HFF-Myc (cell line): ENCODE results near the gene DDX1.

Experiments
- DNase-seq: peaks from one replicate; pipeline ENCODE4 v3.0.0-alpha.2; 2011; ENCODE audit warnings: low read depth; ENCODE audit errors: extremely low read depth
- H3K4me3 ChIP-seq: replicated peaks from 2 replicates; pipeline ENCODE4 v1.5.1; 2011; ENCODE audit warnings: low read depth, mild to moderate bottlenecking, control low read depth, low read length
- CTCF ChIP-seq: IDR thresholded peaks from 2 replicates; pipeline ENCODE4 v1.5.1; 2012; ENCODE audit warnings: mild to moderate bottlenecking, low read depth, low read length, control low read depth; ENCODE audit errors: missing control alignments

The DDX1 gene

GRCh38 chr2:15650616-15651366 lies 59.1 kb downstream of the DDX1 start:
- TF ChIP-seq CTCF, result no peak
- no peak overlapping the region for H3K4me3 ChIP-seq
- no peak for DNase-seq

GRCh38 chr2:15651367-15651727 lies 59.7 kb downstream of the DDX1 start:
- H3K4me3 ChIP-seq, result no peak overlapping the region
- no peak for DNase-seq
- TF ChIP-seq CTCF, result no peak

GRCh38 chr2:15652252-15652651 lies 60.6 kb downstream of the DDX1 start:
- no peak for TF ChIP-seq CTCF
- no peak overlapping the region for H3K4me3 ChIP-seq
- DNase-seq, result no peak

- H3K4me3 ChIP-seq, result no peak overlapping the region
- no peak for TF ChIP-seq CTCF
- no peak for DNase-seq
Measured at GRCh38 chr2:15652801-15653200, 61.1 kb downstream of the DDX1 start.

GRCh38 chr2:15653806-15654726 lies 62.4 kb downstream of the DDX1 start:
- DNase-seq, result no peak
- no peak overlapping the region for H3K4me3 ChIP-seq
- TF ChIP-seq CTCF, result no peak

GRCh38 chr2:15654727-15655073 lies 63.0 kb downstream of the DDX1 start:
- DNase-seq, result no peak
- no peak for TF ChIP-seq CTCF
- H3K4me3 ChIP-seq, result no peak overlapping the region
